ENCODE results near the gene PASD1.
A peak's percentile ranks its signal among the peaks of the same experiment; 100 is the strongest.
"Not testable (repeated sequence)": the region's sequence is repeated elsewhere in the genome, so short reads cannot be mapped to it uniquely, and the experiment has no call there.

PASD1 gene

GRCh38 chrX:151563449-151563848, at the start of gene PASD1:
PASD1 (plus strand) TSS chrX:151563675; CDS start chrX:151601554, 37,879 bp downstream.
- DNase-seq: no peak

GRCh38 chrX:151515237-151515636, 48.2 kb upstream of the PASD1 start:
- DNase-seq: no peak

GRCh38 chrX:151516538-151517187, 46.8 kb upstream of the PASD1 start:
- DNase-seq: no peak

- DNase-seq: no peak
Measured at GRCh38 chrX:151517421-151517820, 46.1 kb upstream of the PASD1 start.

- no peak for DNase-seq
Measured at GRCh38 chrX:151523351-151523750, 40.1 kb upstream of the PASD1 start.

- DNase-seq: no peak
Measured at GRCh38 chrX:151536571-151536970, 26.9 kb upstream of the PASD1 start.

- no peak for DNase-seq
Measured at GRCh38 chrX:151537572-151537971, 25.9 kb upstream of the PASD1 start.

- DNase-seq: no peak
Measured at GRCh38 chrX:151538190-151539122, 25.0 kb upstream of the PASD1 start.

GRCh38 chrX:151543706-151544105, 19.8 kb upstream of the PASD1 start:
- DNase-seq: no peak

- not testable (repeated sequence) for DNase-seq
Measured at GRCh38 chrX:151546226-151546625, 17.2 kb upstream of the PASD1 start.

GRCh38 chrX:151551176-151551575, 12.3 kb upstream of the PASD1 start:
- not testable (repeated sequence) for DNase-seq

GRCh38 chrX:151552743-151553142, 10.7 kb upstream of the PASD1 start:
- DNase-seq: no peak

- not testable (repeated sequence) for DNase-seq
Measured at GRCh38 chrX:151555301-151555700, 8.2 kb upstream of the PASD1 start.

GRCh38 chrX:151562485-151562884, 990 bp upstream of the PASD1 start:
- not testable (repeated sequence) for DNase-seq

- DNase-seq: not testable (repeated sequence)
Measured at GRCh38 chrX:151563003-151563402, 472 bp upstream of the PASD1 start.

GRCh38 chrX:151564035-151564434, 560 bp downstream of the PASD1 start:
- no peak for DNase-seq

- DNase-seq: not testable (repeated sequence)
Measured at GRCh38 chrX:151566872-151567271, 3.4 kb downstream of the PASD1 start.

- DNase-seq: no peak
Measured at GRCh38 chrX:151570561-151570960, 7.1 kb downstream of the PASD1 start.

- not testable (repeated sequence) for DNase-seq
Measured at GRCh38 chrX:151593384-151593783, 29.9 kb downstream of the PASD1 start.

GRCh38 chrX:151596282-151596681, 32.8 kb downstream of the PASD1 start:
- peak; percentile 2 for DNase-seq

GRCh38 chrX:151604931-151605330, 41.5 kb downstream of the PASD1 start:
- DNase-seq: no peak

GRCh38 chrX:151609222-151609621, 45.7 kb downstream of the PASD1 start:
- DNase-seq: no peak

GRCh38 chrX:151621422-151621821, 57.9 kb downstream of the PASD1 start:
- DNase-seq: no peak

GRCh38 chrX:151624677-151625076, 61.2 kb downstream of the PASD1 start:
- no peak for DNase-seq

All from NCI-H524 treated with DMSO at 0.1 percent for 48 hours (cell line).